ENCODE results near the gene HHATL. TPM values are rescaled to one million over a fixed set of nuclear protein-coding genes. Genes with fewer than 3 reads are reported as not detected.

HHATL gene
- total RNA-seq, 1 experiment from 2014 or later: 0.92 TPM

DNA sequence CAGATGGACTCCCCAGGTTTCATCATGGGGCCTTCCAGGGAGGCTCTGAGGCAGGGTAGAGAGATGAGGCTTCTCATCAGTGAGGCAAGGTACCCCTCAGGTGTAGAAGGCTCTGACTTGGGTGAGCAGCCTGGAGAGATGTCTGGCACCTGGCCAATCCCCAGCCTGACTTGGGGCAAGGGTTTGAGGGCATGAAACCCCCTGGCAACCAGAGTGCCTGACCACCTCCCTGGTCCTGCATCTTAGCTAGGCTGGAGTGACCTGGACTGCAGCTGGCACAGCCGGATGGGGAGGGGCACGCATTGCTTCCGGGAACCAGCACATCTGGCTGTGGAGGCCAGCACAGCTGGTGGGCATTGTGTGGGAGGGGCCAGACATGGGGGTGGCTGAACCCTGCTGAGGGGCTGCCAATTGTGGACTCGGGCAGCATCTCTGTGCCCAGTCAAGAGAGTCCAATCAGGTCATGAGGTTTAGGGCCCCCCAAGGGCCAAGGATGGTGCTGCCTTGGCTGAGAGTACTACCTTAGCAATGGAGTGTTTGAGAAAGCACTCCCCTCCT lies 47.2 kb downstream of the HHATL start:
- CTCF ChIA-PET: interaction anchor here (1.0 to 1.8 kb wide), 5 partner anchors 56 to 175 kb away, joined by 3 to 5 read pairs (median 4); no protein-coding TSS in a partner anchor
- POLR2A ChIA-PET: no interaction called here
- TF ChIP-seq SOX15 (CRISPR knock-in tag; IDR thresholded peaks at IDR 0.05) (no peak), GTF2I (CRISPR knock-in tag; conservative IDR thresholded peaks at IDR 0.05) (no peak), ESRRA (CRISPR knock-in tag; IDR thresholded peaks at IDR 0.05; ENCODE audit: borderline replicate concordance) (no peak)
- TF ChIP-seq, protein P1, sequence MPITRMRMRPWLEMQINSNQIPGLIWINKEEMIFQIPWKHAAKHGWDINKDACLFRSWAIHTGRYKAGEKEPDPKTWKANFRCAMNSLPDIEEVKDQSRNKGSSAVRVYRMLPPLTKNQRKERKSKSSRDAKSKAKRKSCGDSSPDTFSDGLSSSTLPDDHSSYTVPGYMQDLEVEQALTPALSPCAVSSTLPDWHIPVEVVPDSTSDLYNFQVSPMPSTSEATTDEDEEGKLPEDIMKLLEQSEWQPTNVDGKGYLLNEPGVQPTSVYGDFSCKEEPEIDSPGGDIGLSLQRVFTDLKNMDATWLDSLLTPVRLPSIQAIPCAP (CRISPR knock-in tag; IDR thresholded peaks at IDR 0.05): no peak

DNA sequence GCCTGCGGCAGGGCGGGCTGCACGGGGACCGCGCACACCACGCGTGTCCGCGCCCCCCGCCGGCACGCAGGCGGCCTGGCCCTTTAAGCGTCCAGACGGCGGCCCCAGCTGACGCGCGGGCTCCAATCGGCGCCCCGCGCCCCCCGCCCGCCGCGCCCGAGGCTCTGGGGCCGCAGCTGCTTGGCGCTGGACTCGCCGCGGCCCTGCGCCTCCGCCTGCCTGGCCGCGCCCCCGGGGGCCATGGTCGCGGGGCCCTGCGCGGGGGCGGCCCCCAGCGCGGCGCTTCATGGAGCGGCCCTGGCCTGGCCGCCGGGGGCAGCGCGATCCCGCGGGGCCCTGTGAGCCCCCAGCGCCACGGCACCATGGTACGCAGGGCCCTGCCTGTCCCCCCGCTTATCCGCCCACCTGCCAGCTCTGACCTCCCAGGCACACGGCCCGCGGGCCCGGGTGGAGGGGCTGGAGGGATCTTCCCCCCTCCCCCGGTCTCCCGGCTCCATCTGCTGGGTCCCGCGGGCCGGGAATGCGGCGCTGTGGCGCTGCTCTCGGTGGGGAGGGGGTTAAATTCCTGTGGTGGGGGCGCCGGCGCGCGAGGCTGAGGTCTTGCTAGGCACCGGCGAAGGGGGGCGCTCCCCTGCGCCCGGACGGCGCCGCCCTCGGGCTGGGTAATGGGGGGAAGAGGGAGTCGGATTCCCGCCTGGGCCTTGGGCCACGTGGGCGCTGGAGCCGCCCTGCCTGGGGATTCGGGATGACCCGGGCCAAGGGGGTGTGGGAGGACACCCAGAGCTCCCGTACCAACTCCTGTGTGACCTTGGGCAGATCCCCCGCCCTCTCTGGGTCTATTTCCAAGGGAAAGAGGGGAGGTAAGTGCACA lies 48.0 kb downstream of the HHATL start:
- no peak overlapping the region for H3K27ac Mint-ChIP-seq
- H3K4me1 Mint-ChIP-seq: peaks cover 43% of the 10 kb centered on the region
- H3K27me3 Mint-ChIP-seq (ENCODE audit: low read depth): no peaks in the 10 kb centered on the region
- no peaks in the 10 kb centered on the region; the same call in 1 of the 2 replicates for H3K36me3 Mint-ChIP-seq
- POLR2A ChIA-PET: no interaction called here
- DNase-seq (ENCODE audit: low spot score): peak; percentile 85
- peak; percentile 56 for ATAC-seq
- H3K9me3 Mint-ChIP-seq: no peaks in the 10 kb centered on the region
- H3K4me3 Mint-ChIP-seq: peak overlapping the region; percentile 45
- CTCF ChIA-PET: interaction anchor here (0.9 to 1.8 kb wide), 7 partner anchors 57 to 176 kb away, joined by 3 to 5 read pairs (median 4); no protein-coding TSS in a partner anchor
- TF ChIP-seq, protein P2, sequence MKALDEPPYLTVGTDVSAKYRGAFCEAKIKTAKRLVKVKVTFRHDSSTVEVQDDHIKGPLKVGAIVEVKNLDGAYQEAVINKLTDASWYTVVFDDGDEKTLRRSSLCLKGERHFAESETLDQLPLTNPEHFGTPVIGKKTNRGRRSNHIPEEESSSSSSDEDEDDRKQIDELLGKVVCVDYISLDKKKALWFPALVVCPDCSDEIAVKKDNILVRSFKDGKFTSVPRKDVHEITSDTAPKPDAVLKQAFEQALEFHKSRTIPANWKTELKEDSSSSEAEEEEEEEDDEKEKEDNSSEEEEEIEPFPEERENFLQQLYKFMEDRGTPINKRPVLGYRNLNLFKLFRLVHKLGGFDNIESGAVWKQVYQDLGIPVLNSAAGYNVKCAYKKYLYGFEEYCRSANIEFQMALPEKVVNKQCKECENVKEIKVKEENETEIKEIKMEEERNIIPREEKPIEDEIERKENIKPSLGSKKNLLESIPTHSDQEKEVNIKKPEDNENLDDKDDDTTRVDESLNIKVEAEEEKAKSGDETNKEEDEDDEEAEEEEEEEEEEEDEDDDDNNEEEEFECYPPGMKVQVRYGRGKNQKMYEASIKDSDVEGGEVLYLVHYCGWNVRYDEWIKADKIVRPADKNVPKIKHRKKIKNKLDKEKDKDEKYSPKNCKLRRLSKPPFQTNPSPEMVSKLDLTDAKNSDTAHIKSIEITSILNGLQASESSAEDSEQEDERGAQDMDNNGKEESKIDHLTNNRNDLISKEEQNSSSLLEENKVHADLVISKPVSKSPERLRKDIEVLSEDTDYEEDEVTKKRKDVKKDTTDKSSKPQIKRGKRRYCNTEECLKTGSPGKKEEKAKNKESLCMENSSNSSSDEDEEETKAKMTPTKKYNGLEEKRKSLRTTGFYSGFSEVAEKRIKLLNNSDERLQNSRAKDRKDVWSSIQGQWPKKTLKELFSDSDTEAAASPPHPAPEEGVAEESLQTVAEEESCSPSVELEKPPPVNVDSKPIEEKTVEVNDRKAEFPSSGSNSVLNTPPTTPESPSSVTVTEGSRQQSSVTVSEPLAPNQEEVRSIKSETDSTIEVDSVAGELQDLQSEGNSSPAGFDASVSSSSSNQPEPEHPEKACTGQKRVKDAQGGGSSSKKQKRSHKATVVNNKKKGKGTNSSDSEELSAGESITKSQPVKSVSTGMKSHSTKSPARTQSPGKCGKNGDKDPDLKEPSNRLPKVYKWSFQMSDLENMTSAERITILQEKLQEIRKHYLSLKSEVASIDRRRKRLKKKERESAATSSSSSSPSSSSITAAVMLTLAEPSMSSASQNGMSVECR (CRISPR knock-in tag; IDR thresholded peaks at IDR 0.05; ENCODE audit: borderline replicate concordance): peak; percentile 85; the same call in 1 of the 2 replicates
- TF ChIP-seq, protein P3, sequence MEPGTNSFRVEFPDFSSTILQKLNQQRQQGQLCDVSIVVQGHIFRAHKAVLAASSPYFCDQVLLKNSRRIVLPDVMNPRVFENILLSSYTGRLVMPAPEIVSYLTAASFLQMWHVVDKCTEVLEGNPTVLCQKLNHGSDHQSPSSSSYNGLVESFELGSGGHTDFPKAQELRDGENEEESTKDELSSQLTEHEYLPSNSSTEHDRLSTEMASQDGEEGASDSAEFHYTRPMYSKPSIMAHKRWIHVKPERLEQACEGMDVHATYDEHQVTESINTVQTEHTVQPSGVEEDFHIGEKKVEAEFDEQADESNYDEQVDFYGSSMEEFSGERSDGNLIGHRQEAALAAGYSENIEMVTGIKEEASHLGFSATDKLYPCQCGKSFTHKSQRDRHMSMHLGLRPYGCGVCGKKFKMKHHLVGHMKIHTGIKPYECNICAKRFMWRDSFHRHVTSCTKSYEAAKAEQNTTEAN (CRISPR knock-in tag; IDR thresholded peaks at IDR 0.05): no peak
- peak; percentile 58; the same call in 1 of the 2 replicates for TF ChIP-seq GTF2I (CRISPR knock-in tag; conservative IDR thresholded peaks at IDR 0.05)
- TF ChIP-seq, protein P4, sequence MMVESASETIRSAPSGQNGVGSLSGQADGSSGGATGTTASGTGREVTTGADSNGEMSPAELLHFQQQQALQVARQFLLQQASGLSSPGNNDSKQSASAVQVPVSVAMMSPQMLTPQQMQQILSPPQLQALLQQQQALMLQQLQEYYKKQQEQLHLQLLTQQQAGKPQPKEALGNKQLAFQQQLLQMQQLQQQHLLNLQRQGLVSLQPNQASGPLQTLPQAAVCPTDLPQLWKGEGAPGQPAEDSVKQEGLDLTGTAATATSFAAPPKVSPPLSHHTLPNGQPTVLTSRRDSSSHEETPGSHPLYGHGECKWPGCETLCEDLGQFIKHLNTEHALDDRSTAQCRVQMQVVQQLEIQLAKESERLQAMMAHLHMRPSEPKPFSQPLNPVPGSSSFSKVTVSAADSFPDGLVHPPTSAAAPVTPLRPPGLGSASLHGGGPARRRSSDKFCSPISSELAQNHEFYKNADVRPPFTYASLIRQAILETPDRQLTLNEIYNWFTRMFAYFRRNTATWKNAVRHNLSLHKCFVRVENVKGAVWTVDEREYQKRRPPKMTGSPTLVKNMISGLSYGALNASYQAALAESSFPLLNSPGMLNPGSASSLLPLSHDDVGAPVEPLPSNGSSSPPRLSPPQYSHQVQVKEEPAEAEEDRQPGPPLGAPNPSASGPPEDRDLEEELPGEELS (CRISPR knock-in tag; IDR thresholded peaks at IDR 0.05): peak; percentile 49; the same call in 1 of the 2 replicates
- TF ChIP-seq TEAD1 (CRISPR knock-in tag; IDR thresholded peaks at IDR 0.05): peak; percentile 97
- 0 out of 2 replicates have a peak, but pooled peaks have one; percentile 46 for TF ChIP-seq SMAD4 (CRISPR knock-in tag; IDR thresholded peaks at IDR 0.05)
- 0 out of 2 replicates have a peak, but pooled peaks have one; percentile 38 for TF ChIP-seq ZNF232 (CRISPR knock-in tag; IDR thresholded peaks at IDR 0.05)
- peak; percentile 53; the same call in 1 of the 2 replicates for TF ChIP-seq FOXP1 (CRISPR knock-in tag; IDR thresholded peaks at IDR 0.05; ENCODE audit: borderline replicate concordance)
- TF ChIP-seq TEAD4 (CRISPR knock-in tag; IDR thresholded peaks at IDR 0.05): peak; percentile 90
- TF ChIP-seq, protein P5, sequence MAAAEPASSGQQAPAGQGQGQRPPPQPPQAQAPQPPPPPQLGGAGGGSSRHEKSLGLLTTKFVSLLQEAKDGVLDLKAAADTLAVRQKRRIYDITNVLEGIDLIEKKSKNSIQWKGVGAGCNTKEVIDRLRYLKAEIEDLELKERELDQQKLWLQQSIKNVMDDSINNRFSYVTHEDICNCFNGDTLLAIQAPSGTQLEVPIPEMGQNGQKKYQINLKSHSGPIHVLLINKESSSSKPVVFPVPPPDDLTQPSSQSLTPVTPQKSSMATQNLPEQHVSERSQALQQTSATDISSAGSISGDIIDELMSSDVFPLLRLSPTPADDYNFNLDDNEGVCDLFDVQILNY (CRISPR knock-in tag; IDR thresholded peaks at IDR 0.05): peak; percentile 71; the same call in 1 of the 2 replicates
- TF ChIP-seq, protein P6, sequence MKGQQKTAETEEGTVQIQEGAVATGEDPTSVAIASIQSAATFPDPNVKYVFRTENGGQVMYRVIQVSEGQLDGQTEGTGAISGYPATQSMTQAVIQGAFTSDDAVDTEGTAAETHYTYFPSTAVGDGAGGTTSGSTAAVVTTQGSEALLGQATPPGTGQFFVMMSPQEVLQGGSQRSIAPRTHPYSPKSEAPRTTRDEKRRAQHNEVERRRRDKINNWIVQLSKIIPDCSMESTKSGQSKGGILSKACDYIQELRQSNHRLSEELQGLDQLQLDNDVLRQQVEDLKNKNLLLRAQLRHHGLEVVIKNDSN (CRISPR knock-in tag; IDR thresholded peaks at IDR 0.05): peak; percentile 87
- TF ChIP-seq, protein P7, sequence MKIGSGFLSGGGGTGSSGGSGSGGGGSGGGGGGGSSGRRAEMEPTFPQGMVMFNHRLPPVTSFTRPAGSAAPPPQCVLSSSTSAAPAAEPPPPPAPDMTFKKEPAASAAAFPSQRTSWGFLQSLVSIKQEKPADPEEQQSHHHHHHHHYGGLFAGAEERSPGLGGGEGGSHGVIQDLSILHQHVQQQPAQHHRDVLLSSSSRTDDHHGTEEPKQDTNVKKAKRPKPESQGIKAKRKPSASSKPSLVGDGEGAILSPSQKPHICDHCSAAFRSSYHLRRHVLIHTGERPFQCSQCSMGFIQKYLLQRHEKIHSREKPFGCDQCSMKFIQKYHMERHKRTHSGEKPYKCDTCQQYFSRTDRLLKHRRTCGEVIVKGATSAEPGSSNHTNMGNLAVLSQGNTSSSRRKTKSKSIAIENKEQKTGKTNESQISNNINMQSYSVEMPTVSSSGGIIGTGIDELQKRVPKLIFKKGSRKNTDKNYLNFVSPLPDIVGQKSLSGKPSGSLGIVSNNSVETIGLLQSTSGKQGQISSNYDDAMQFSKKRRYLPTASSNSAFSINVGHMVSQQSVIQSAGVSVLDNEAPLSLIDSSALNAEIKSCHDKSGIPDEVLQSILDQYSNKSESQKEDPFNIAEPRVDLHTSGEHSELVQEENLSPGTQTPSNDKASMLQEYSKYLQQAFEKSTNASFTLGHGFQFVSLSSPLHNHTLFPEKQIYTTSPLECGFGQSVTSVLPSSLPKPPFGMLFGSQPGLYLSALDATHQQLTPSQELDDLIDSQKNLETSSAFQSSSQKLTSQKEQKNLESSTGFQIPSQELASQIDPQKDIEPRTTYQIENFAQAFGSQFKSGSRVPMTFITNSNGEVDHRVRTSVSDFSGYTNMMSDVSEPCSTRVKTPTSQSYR (CRISPR knock-in tag; IDR thresholded peaks at IDR 0.05): 0 out of 2 replicates have a peak, but pooled peaks have one; percentile 44
- 0 out of 2 replicates have a peak, but pooled peaks have one; percentile 25 for TF ChIP-seq TCF7 (CRISPR knock-in tag; IDR thresholded peaks at IDR 0.05; ENCODE audit: low read depth)

More for the DNA sequence above, 47.2 kb downstream of the HHATL start:
- no peak for DNase-seq (ENCODE audit: low spot score)
- peaks cover 43% of the 10 kb centered on the region for H3K4me1 Mint-ChIP-seq
- no peak for ATAC-seq
- no peaks in the 10 kb centered on the region for H3K9me3 Mint-ChIP-seq
- H3K27me3 Mint-ChIP-seq (ENCODE audit: low read depth): no peaks in the 10 kb centered on the region
- H3K4me3 Mint-ChIP-seq: peak overlapping the region; percentile 45
- no peak overlapping the region for H3K27ac Mint-ChIP-seq
- H3K36me3 Mint-ChIP-seq: no peaks in the 10 kb centered on the region
